T-helper 22 cell (primary cell): Measurements from ENCODE around the gene UBASH3B.

ENCODE experiments used
- DNase-seq: peaks from one replicate; pipeline ENCODE4 v3.0.0-alpha.2; 2020; ENCODE audit warnings: low read depth

Gene UBASH3B

DNA sequence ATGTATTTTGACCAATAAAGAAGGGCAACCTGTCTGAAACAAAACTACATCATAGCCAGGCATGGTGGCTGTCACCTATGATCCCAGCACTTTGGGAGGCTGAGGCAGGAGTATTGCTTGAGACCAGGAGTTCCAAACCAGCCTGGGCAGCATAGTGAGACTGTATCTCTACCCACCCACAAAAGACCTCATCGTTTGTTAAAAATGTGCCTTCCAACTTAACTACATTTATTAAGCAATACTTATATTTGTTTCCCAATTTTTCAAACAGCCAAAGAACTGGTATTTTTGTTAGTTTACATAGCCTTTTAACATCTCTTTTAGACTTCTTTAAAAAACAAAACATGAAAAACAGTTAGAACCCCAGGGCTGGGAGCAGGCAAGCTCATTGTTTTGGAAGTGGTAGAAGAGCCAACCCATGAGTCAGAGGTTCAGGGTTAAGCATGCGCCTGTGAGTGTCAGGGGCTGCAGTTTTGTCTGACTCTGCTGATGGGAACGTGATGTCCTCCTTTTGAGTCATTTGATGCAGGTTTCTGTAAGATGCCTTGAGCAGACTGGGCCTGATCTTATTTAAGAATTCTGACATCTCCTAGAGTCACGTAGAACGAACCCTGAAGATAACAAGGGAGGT is 128.9 kb downstream of the UBASH3B start:
- DNase-seq, result no peak

DNA sequence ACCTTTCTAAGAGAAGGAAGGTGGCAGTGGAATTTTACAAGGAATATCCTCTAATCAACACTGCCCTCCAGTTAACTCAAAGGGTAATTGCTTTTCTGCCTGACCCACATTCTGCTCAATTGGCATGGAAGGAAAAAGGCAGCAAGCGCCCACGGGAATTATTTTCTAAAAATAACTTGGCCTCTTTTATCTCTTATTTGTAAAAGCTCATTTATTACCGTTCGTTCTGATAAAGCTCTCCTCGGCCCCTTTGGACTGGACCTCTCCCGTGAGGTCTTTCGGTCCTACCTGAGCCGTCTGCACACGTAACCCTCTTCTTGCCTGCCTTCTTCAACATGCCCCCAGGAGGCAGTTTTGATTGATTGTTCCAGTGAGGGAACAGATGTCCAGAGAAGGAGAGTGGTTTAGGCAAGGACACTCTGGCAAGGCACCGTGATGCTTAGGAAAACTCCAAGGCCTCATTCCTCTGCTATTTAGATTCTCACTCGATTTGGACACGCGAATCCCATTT is 129.6 kb downstream of the UBASH3B start:
- no peak for DNase-seq

DNA sequence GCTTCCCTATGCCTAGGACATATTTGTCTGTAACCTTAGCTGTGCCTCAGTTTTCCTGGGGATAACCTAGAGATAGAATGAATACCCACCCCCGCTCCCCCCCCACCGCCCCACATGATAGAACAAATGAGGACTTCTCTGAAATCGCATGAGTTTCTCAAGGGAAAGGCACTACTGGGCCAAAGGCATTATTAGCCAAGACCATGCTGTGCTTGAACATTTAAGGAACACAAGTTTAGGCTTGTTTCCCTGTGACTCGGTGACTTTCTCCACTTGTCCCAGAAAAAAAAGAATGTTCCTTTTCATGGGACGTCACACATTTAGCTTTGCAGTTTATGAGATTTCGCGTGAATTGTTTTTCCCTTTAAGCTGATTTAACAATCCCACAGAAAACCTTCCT is 131.4 kb downstream of the UBASH3B start:
- DNase-seq, result no peak

DNA sequence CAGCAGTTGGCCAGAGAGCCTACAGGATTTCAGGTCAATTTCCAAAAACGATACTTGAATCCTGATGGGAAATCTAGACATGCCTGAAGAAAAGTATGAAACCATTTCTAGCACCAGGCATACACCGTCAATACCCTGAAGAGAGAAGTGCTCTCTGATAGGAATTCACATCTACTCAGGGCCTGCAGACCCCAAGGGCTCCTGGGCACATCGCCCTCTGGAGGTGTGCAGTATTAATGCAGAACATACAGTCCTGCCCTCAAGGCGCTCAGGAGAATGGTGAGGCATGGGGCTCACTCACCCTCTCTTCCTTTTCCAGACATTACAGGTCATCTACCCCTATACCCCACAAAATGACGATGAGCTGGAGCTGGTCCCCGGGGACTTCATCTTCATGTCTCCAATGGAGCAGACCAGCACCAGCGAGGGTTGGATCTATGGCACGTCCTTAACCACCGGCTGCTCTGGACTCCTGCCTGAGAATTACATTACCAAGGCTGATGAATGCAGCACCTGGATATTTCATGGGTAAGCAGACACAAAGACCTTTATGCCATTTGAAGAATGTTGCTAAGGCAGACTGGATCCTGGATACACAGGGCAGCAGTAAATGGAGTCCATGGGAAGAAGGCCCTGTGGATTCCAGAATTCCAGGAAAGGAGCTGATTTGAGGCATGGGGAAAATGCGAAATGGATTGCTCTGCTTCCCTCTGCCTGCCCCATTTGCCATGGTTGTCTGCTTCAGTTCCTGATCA is 133.4 kb downstream of the UBASH3B start:
- no peak for DNase-seq

- no peak for DNase-seq
These were observed 134.4 kb downstream of the UBASH3B start for GRCh38 chr11:122789907-122790306.

GRCh38 chr11:122791411-122791810 is 135.9 kb downstream of the UBASH3B start:
- DNase-seq, result no peak

DNA sequence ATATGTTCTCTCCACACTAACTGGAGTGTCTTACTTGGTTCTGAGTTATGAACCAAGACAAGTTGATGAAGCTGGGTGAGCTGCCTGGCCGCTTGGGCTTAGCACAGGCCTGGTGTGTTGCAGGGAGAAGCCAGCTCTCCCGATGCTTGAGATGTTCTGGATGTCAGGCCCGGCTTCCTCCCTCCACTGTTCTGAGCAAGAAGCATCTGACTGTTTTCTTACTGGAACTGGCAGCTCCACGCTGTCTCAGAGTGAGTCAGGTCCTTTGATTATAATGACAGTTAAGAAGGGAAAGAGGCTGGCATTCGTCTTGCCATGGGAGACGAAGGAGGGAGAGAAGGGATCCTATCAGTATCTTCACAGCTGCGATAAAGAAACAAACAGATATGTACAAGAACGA is 136.3 kb downstream of the UBASH3B start:
- no peak for DNase-seq

- DNase-seq, result no peak
These were observed 138.0 kb downstream of the UBASH3B start for GRCh38 chr11:122793515-122793914.

DNA sequence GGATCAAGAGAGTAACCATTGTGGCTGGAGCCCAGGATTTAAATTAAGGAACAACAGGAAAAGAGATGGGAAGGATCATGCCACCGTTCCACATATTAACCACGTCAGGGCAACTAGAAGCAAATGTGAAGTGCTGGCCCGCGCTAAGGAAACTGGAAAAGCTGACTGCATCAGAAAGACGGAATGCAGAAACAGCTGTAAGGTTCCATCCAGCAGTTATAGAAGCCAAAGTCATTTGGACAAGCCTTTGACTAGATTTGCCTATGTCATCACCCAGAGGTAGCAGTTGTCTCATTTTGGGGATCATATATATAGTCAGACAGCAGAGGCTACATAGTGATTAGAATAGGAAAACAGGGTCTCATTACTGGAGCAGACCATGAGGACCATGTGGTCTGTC is 139.8 kb downstream of the UBASH3B start:
- no peak for DNase-seq

DNA sequence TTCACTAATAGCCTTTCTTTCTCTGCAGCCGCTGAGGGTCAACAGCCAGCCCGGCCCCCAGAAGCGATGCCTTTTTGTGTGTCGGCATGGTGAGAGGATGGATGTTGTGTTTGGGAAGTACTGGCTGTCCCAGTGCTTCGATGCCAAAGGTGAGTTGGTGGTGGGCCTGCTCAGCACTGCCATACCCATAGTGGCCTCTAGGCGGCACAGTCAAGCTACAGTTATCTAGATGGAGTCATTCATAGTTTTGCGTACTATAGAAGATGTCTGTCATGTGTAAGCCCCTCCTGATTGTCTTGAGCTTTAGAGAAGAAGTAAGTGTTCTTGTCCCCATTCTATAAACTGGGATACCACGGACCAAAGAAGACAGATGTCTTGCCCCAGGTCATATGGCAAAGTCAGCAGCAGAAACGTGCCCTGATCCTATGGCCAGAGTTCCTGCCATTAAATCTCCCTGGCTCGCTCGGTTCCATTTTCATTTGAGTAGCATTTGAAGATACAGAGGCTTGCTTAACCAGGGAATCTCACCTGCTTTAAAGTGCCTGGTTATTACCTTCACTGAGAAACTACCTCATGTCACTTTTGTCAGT is 140.7 kb downstream of the UBASH3B start:
- no peak for DNase-seq

- no peak for DNase-seq
These were observed 142.1 kb downstream of the UBASH3B start for GRCh38 chr11:122797651-122798050.

DNA sequence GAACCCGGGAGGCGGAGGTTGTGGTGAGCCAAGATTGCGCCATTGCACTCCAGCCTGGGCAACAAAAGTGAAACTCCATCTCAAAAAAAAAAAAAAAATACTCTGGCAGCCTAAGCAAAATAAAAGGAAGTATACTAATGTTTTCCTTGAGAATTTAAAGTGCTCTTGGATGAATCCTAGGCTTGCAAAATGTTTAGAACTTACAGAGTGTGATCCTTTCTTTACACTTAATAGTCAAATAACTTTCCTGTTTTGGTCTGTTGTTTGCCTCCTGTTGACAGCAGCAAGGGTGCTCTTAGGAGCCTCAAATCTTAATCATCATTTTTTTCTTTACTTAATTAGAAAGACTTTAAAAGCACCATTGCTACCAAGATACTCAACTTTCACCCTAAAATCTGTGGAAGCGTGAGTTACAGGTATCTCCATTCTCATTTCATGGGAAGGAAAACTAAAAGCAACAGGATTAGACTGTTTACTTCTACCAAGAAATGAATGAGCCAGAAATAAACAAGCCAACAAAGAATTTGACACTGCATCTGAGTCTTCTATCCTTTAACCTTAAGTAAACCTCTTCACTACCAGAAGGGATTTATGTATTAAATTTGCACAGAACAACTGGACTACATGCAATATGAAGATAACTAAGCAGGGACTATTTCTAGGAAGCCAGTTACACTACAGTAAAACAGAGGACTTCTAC is 144.0 kb downstream of the UBASH3B start:
- no peak for DNase-seq

DNA sequence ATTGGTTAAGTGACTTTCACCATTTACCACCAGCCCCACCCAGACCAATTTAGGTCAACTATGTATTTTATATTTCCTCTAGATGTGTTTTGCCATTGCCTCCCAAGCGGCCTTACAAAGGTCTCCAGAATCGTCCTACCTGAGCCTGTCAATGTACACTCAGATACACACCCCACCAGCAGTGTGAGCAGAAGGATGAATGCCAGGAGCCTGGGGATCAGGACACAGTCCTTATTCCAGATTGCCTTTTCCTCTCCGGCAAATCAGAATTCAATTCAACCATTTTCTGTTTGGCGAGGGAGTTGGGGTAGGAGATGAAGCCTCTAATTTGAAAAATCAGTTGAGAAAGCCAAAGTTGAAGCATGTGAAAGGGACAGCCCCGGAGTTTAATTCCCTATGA is 147.4 kb downstream of the UBASH3B start:
- DNase-seq, result no peak

- no peak for DNase-seq
These were observed 147.8 kb downstream of the UBASH3B start for GRCh38 chr11:122803306-122803705.

DNA sequence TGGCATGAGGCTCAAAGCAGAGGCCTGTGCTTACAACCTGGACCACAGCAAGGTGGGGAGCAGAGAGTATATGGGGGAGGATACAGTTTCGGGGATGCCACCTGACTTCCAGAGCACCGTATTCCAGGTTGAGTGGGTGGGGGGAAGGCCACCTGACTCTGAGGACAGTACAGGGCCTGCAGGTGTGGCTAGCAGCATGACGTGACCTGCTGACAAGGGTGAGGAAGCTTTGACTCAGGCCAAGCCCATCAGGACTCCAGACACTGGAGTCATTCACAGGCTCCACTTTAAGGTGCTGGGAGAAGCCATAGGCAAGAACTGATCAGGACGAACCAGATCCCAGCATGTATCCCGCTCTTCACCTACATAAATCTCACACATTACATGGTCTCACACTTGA is 148.2 kb downstream of the UBASH3B start:
- no peak for DNase-seq

GRCh38 chr11:122804161-122804560 is 148.6 kb downstream of the UBASH3B start:
- no peak for DNase-seq

DNA sequence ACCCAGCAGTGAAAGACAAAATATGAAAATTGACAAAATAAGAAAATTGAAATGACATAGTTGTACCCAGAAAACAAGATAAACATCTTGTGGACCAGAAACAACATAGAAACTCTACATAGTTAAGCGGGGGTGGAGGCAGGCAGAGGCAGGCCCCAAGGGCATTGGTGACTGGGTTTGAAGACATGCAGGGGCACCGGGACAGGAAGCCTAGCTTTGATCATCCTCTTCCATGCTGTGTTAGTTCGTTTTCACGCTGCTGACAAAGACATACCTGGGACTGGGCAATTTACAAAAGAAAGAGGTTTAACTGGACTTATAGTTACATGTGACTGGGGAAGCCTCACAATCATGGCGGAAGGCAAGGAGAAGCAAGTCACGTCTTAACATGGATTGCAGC is 149.3 kb downstream of the UBASH3B start:
- no peak for DNase-seq

DNA sequence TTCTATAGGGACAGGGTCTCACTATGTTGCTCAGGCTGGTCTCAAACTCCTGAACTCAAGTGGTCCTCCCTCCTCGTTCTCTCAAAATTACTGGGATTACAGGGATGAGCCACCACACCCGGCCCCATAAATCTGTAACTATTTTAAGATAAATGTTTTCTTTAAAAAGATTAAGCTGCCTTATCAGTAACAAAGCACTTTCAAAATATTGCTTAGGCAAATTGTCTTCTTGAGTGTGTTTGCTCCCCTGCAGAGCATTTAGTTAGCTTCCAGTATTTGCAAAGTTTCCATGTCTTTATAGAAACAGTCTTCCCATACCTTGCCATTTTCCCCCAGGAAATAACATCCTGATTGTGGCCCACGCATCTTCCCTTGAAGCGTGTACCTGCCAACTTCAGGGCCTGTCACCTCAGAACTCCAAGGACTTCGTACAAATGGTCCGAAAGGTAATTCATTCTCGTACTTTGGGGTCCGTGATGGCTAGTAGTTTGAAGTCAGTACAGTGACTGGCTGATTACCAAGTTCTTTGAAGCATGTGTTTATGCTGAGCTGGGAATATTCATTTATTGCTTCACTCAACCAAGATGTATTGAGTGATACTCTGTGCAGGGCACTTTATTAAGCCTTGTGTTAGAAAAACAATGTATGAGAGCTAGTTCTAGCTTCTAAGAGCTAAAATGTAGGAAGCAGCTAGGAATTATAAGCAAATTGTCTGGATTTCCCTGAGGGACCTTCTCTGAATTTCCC is 152.4 kb downstream of the UBASH3B start:
- no peak for DNase-seq

GRCh38 chr11:122808478-122808869 is 153.0 kb downstream of the UBASH3B start:
- no peak for DNase-seq

- DNase-seq, result no peak
These were observed 154.3 kb downstream of the UBASH3B start for GRCh38 chr11:122809866-122810265.

DNA sequence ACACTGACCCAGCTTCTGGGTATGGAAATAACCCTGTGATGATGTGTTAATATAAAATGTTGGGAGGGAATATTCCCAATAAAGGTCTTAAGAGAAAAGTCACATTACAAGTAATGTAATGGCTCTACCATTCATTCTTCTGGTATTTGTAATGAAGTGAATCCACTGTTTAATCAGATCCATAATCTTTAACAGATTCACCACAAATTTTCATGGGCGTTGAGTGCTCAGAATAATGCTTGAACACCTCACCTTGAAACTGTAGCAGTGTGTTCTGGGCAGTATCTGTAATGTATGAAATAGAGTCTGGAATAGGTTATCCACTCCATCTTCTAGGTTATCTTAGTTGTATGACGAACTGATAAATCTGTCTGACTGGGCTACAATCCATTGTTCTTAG is 156.2 kb downstream of the UBASH3B start:
- no peak for DNase-seq

DNA sequence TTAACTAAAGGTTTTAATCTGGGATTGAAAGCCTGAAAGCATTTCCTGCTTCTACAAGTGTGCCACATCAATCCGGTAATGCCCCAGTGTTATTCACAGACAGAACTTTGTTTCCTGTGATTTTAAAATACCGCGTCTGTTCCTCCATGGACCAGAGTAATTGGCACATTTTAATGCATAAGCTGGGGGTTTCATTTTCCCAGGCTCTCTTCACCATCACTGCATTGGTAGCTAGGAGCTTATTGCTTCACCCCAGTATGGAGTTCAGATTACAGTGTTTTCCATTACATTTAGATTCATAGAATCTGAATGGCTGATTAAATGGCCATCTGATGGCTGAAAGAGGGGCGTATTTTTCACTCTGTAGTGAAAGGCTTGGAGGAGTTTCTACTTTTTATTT is 157.1 kb downstream of the UBASH3B start:
- no peak for DNase-seq
